Tibial artery (tissue), 4 donors: ENCODE data around the gene FABP3.
A peak's percentile ranks its signal among the peaks of the same experiment; 100 is the strongest.

Experiments
- DNase-seq, 2 donors: peaks; one replicate each; pipeline ENCODE4 v3.0.0-alpha.2; 2019
- H3K27ac ChIP-seq, 2 donors: fragments of 200-600 bp; sonication (generic) in 1 of 2; 1 replicate in 1 of 2; 2 replicates in 1 of 2; pipeline ENCODE4 v1.5.1; 2018 to 2019; ENCODE audit warnings: mild to moderate bottlenecking in 1 of 2
- H3K27me3 ChIP-seq, 2 donors: fragments of 200-600 bp; sonication (generic) in 1 of 2; one replicate each; pipeline versions ENCODE4 v1.5.1 to v1.6.0; 2016 to 2019
- H3K36me3 ChIP-seq, 3 donors: fragments of 200-600 bp; sonication (generic) in 2 of 3; one replicate each; pipeline ENCODE4 v1.5.1; 2016 to 2019; ENCODE audit warnings: mild to moderate bottlenecking in 2 of 3
- H3K4me1 ChIP-seq, 4 donors: fragments of 200-600 bp; sonication (generic) in 2 of 4; 1 replicate in 3 of 4; 2 replicates in 1 of 4; pipeline ENCODE4 v1.5.1; 2016 to 2019
- H3K4me3 ChIP-seq, 2 donors: fragments of 200-600 bp; sonication (generic) in 1 of 2; 1 replicate in 1 of 2; 2 replicates in 1 of 2; pipeline ENCODE4 v1.5.1; 2018 to 2019; ENCODE audit warnings: mild to moderate bottlenecking in 2 of 2
- H3K9me3 ChIP-seq, 3 donors: fragments of 200-600 bp; sonication (generic) in 1 of 3; one replicate each; pipeline ENCODE4 v1.5.1; 2016 to 2019
- CTCF ChIP-seq, 2 experiments: fragments of 200-600 bp in 1 of 2; fragments of 450-650 bp in 1 of 2; IDR thresholded peaks; one replicate each; pipeline ENCODE4 v1.5.1; 2017 to 2019; ENCODE audit warnings: antibody characterized with exemption in 2 of 2, mild to moderate bottlenecking in 1 of 2, moderate library complexity in 1 of 2
- intact Hi-C: fragments of 100-400 bp; cut with DNase I; formaldehyde crosslinking; loops from one replicate; pipeline ENCODE4 v1.15.0; 2023; ENCODE audit warnings: low total_unique reads

The FABP3 gene

GRCh38 chr1:31380181-31380580, 7.3 kb upstream of the FABP3 start:
- Histone ChIP-seq H3K9me3 (no peaks in the 10 kb centered on the region), H3K36me3 (no peaks in the 10 kb centered on the region), H3K4me3 (no peak overlapping the region), H3K4me1 (peaks cover 0 to 13% (median 4%) of the 10 kb centered on the region in 4 donors), H3K27ac (no peak overlapping the region), H3K27me3 (no peaks in the 10 kb centered on the region)
- no peak for DNase-seq
- intact Hi-C loops, result no loop called here
- no peak for TF ChIP-seq CTCF (IDR thresholded peaks at IDR 0.05)

GRCh38 chr1:31378001-31378400, 5.1 kb upstream of the FABP3 start:
- Histone ChIP-seq H3K9me3 (no peaks in the 10 kb centered on the region), H3K27ac (no peak overlapping the region), H3K4me1 (peaks cover under 1 to 35% (median 20%) of the 10 kb centered on the region in 4 donors), H3K4me3 (no peak overlapping the region), H3K36me3 (no peaks in the 10 kb centered on the region), H3K27me3 (no peaks in the 10 kb centered on the region)
- DNase-seq, result peak in 1 of 2 donors; percentile 5
- TF ChIP-seq CTCF (IDR thresholded peaks at IDR 0.05), result no peak
- intact Hi-C loops, result no loop called here

GRCh38 chr1:31377364-31377863, 4.5 kb upstream of the FABP3 start:
- intact Hi-C loops, result no loop called here

GRCh38 chr1:31376375-31377134, 3.7 kb upstream of the FABP3 start:
- no peak for DNase-seq
- Histone ChIP-seq H3K27ac (no peak overlapping the region), H3K4me3 (no peak overlapping the region), H3K27me3 (no peaks in the 10 kb centered on the region), H3K9me3 (no peaks in the 10 kb centered on the region), H3K4me1 (peaks cover 6 to 45% (median 30%) of the 10 kb centered on the region in 4 donors), H3K36me3 (no peaks in the 10 kb centered on the region)
- no peak for TF ChIP-seq CTCF (IDR thresholded peaks at IDR 0.05)
- intact Hi-C loops, result no loop called here

More at GRCh38 chr1:31377364-31377863, 4.5 kb upstream of the FABP3 start:
- H3K9me3 ChIP-seq, result no peaks in the 10 kb centered on the region
- H3K27ac ChIP-seq, result no peak overlapping the region
- H3K27me3 ChIP-seq, result no peaks in the 10 kb centered on the region
- peaks cover 6 to 41% (median 25%) of the 10 kb centered on the region in 4 donors for H3K4me1 ChIP-seq
- no peak for TF ChIP-seq CTCF (IDR thresholded peaks at IDR 0.05)
- H3K4me3 ChIP-seq, result no peak overlapping the region
- H3K36me3 ChIP-seq, result no peaks in the 10 kb centered on the region
- no peak for DNase-seq

GRCh38 chr1:31374511-31375196, 1.8 kb upstream of the FABP3 start:
- peak overlapping the region; percentile 81 to 92 for H3K27ac ChIP-seq
- DNase-seq, result peak; percentile 40 to 82
- intact Hi-C loops, result no loop called here
- peaks cover 6 to 57% (median 44%) of the 10 kb centered on the region in 4 donors for H3K4me1 ChIP-seq
- H3K4me3 ChIP-seq, result no peak overlapping the region
- no peaks in the 10 kb centered on the region for H3K9me3 ChIP-seq
- no peaks in the 10 kb centered on the region for H3K36me3 ChIP-seq
- no peaks in the 10 kb centered on the region for H3K27me3 ChIP-seq
- TF ChIP-seq CTCF (IDR thresholded peaks at IDR 0.05), result no peak
